Fibroblast of gingiva (primary cell): ENCODE results near the gene CHAC1.
"Not testable (repeated sequence)": the region's sequence is repeated elsewhere in the genome, so short reads cannot be mapped to it uniquely, and the experiment has no call there.

Experiments
- DNase-seq: peaks from one replicate; pipeline ENCODE4 v3.0.0-alpha.2; 2011; ENCODE audit warnings: low read depth

CHAC1 gene

GRCh38 chr15:40957041-40957555, 3.8 kb downstream of the CHAC1 start:
- no peak for DNase-seq

- DNase-seq, result peak; percentile 20
Measured at GRCh38 chr15:40957581-40958051, 4.3 kb downstream of the CHAC1 start.

- no peak for DNase-seq
Measured at GRCh38 chr15:40958146-40958545, 4.9 kb downstream of the CHAC1 start.

GRCh38 chr15:40958723-40959122, 5.5 kb downstream of the CHAC1 start:
- DNase-seq, result no peak

GRCh38 chr15:40959331-40960141, 6.3 kb downstream of the CHAC1 start:
- no peak for DNase-seq

- no peak for DNase-seq
Measured at GRCh38 chr15:40960151-40960885, 7.0 kb downstream of the CHAC1 start.

GRCh38 chr15:40960925-40961324, 7.7 kb downstream of the CHAC1 start:
- no peak for DNase-seq

- DNase-seq, result not testable (repeated sequence)
Measured at GRCh38 chr15:40961740-40962139, 8.5 kb downstream of the CHAC1 start.

- DNase-seq, result not testable (repeated sequence)
Measured at GRCh38 chr15:40962317-40962716, 9.0 kb downstream of the CHAC1 start.

GRCh38 chr15:40963201-40963600, 9.9 kb downstream of the CHAC1 start:
- DNase-seq, result no peak

- no peak for DNase-seq
Measured at GRCh38 chr15:40964006-40964405, 10.7 kb downstream of the CHAC1 start.

GRCh38 chr15:40964634-40965033, 11.4 kb downstream of the CHAC1 start:
- DNase-seq, result no peak

- DNase-seq, result no peak
Measured at GRCh38 chr15:40968290-40969085, 15.2 kb downstream of the CHAC1 start.

- DNase-seq, result no peak
Measured at GRCh38 chr15:40969363-40969762, 16.1 kb downstream of the CHAC1 start.

- no peak for DNase-seq
Measured at GRCh38 chr15:40974879-40975278, 21.6 kb downstream of the CHAC1 start.

- DNase-seq, result no peak
Measured at GRCh38 chr15:40976819-40977218, 23.5 kb downstream of the CHAC1 start.

GRCh38 chr15:40978141-40978540, 24.9 kb downstream of the CHAC1 start:
- no peak for DNase-seq

- DNase-seq, result no peak
Measured at GRCh38 chr15:40978562-40978961, 25.3 kb downstream of the CHAC1 start.

GRCh38 chr15:40981186-40981585, 27.9 kb downstream of the CHAC1 start:
- DNase-seq, result no peak

GRCh38 chr15:40982855-40983254, 29.6 kb downstream of the CHAC1 start:
- peak; percentile 39 for DNase-seq

- DNase-seq, result no peak
Measured at GRCh38 chr15:40984406-40984805, 31.1 kb downstream of the CHAC1 start.

GRCh38 chr15:40984964-40985363, 31.7 kb downstream of the CHAC1 start:
- DNase-seq, result peak; percentile 52
